GM23338 (cell line): ENCODE data around the gene ZBTB20. TPM values are rescaled to one million over a fixed set of nuclear protein-coding genes. Genes with fewer than 3 reads are reported as not detected.

Experiments used
- ATAC-seq: fragments of 200-7000 bp; cut with Tn5 transposase; 3 replicates; pipeline ENCODE4 v1.9.1; 2020
- DNase-seq: peaks from one replicate; pipeline ENCODE4 v3.0.0-alpha.2; 2015; ENCODE audit warnings: low spot score
- H2AFZ ChIP-seq: fragments of 200-600 bp; sonication (generic); 2 replicates; pipeline ENCODE4 v1.8.0; 2016; ENCODE audit warnings: antibody characterized with exemption, mild to moderate bottlenecking, moderate library complexity
- H3F3A ChIP-seq: fragments of 200-600 bp; sonication (generic); replicated peaks from 2 replicates; pipeline ENCODE4 v1.8.0; 2017; ENCODE audit warnings: antibody characterized with exemption, mixed run types, low read depth
- H3K27ac ChIP-seq: fragments of 200-600 bp; sonication (generic); 2 replicates; pipeline ENCODE4 v1.6.1; 2016; ENCODE audit warnings: low read depth
- H3K27me3 ChIP-seq: fragments of 200-600 bp; sonication (generic); 2 replicates; pipeline ENCODE4 v1.8.0; 2016; ENCODE audit warnings: mild to moderate bottlenecking, mixed run types, moderate library complexity; ENCODE audit not compliant: insufficient read depth
- H3K36me3 ChIP-seq: fragments of 200-600 bp; sonication (generic); 2 replicates; pipeline ENCODE4 v1.8.0; 2016; ENCODE audit warnings: mild to moderate bottlenecking; ENCODE audit not compliant: insufficient read depth
- H3K4me1 ChIP-seq: fragments of 200-600 bp; sonication (generic); 2 replicates; pipeline ENCODE4 v1.8.0; 2016; ENCODE audit warnings: mild to moderate bottlenecking, moderate library complexity; ENCODE audit not compliant: insufficient read depth
- H3K4me2 ChIP-seq: fragments of 200-600 bp; sonication (generic); 2 replicates; pipeline ENCODE4 v1.7.1; 2017; ENCODE audit warnings: mixed run types
- H3K4me3 ChIP-seq: fragments of 200-600 bp; sonication (generic); 2 replicates; pipeline ENCODE4 v1.6.1; 2016; ENCODE audit warnings: mixed run types
- H3K79me2 ChIP-seq: fragments of 200-600 bp; sonication (generic); replicated peaks from 2 replicates; pipeline ENCODE4 v1.8.0; 2017; ENCODE audit warnings: mild to moderate bottlenecking; ENCODE audit not compliant: insufficient read depth
- H3K9me2 ChIP-seq: fragments of 200-600 bp; sonication (generic); 2 replicates; pipeline ENCODE4 v1.8.0; 2017; ENCODE audit not compliant: insufficient read depth
- H4K20me1 ChIP-seq: fragments of 200-600 bp; sonication (generic); replicated peaks from 2 replicates; pipeline ENCODE4 v1.8.0; 2017; ENCODE audit warnings: mild to moderate bottlenecking; ENCODE audit not compliant: insufficient read depth
- H3K27ac Mint-ChIP-seq: 2 replicates; pipeline ENCODE4 v1.8.0; 2020; ENCODE audit warnings: inconsistent platforms, mild to moderate bottlenecking, moderate library complexity, mixed read lengths
- H3K27me3 Mint-ChIP-seq: 3 replicates; pipeline ENCODE4 v1.8.0; 2022; ENCODE audit warnings: low read depth, mild to moderate bottlenecking, moderate library complexity, mixed read lengths, inconsistent platforms; ENCODE audit not compliant: insufficient read depth, poor library complexity
- H3K36me3 Mint-ChIP-seq: 3 replicates; pipeline ENCODE4 v1.8.0; 2021; ENCODE audit warnings: low read depth, mild to moderate bottlenecking, inconsistent platforms, moderate library complexity, mixed read lengths
- H3K4me1 Mint-ChIP-seq: 3 replicates; pipeline ENCODE4 v1.8.0; 2020; ENCODE audit warnings: mild to moderate bottlenecking, inconsistent platforms, mixed read lengths
- H3K4me3 Mint-ChIP-seq: 3 replicates; pipeline ENCODE4 v1.8.0; 2021; ENCODE audit warnings: moderate library complexity, mild to moderate bottlenecking, inconsistent platforms, mixed read lengths
- H3K9me3 Mint-ChIP-seq: 3 replicates; pipeline ENCODE4 v1.8.0; 2020; ENCODE audit warnings: moderate library complexity, mild to moderate bottlenecking, inconsistent platforms, mixed read lengths
- CREB1 ChIP-seq: fragments of 250-450 bp; sonication (Bioruptor Pico); IDR thresholded peaks from 2 replicates; pipeline ENCODE4 v1.5.0; 2020; ENCODE audit warnings: low read depth, mild to moderate bottlenecking, moderate library complexity
- CTCF ChIP-seq, 2 experiments: fragments of 200-600 bp in 1 of 2; sonication (generic) in 1 of 2; conservative IDR thresholded peaks; 2 replicates each; pipeline versions ENCODE4 v1.5.1 to v1.6.1; 2016 to 2017; ENCODE audit warnings: antibody characterized with exemption in 2 of 2, low read depth in 2 of 2, mild to moderate bottlenecking in 2 of 2, moderate library complexity in 1 of 2
- EZH2 ChIP-seq: fragments of 200-600 bp; sonication (generic); IDR thresholded peaks from one replicate; pipeline ENCODE4 v1.8.0; 2017; ENCODE audit warnings: antibody characterized with exemption, mild to moderate bottlenecking, low read depth; ENCODE audit not compliant: unreplicated experiment
- EZH2phosphoT487 ChIP-seq: fragments of 200-600 bp; sonication (generic); IDR thresholded peaks from one replicate; pipeline ENCODE4 v1.8.1; 2018; ENCODE audit warnings: antibody characterized with exemption; ENCODE audit not compliant: unreplicated experiment
- JUNB ChIP-seq: IDR thresholded peaks from one replicate; pipeline ENCODE4 v1.6.1; 2016; ENCODE audit warnings: antibody characterized with exemption; ENCODE audit not compliant: unreplicated experiment
- NANOG ChIP-seq: IDR thresholded peaks from 2 replicates; pipeline ENCODE4 v1.6.1; 2016; ENCODE audit warnings: antibody characterized with exemption, borderline replicate concordance
- POLR2AphosphoS5 ChIP-seq: IDR thresholded peaks from 2 replicates; pipeline ENCODE4 v1.6.1; 2016; ENCODE audit warnings: antibody characterized with exemption, low read depth
- REST ChIP-seq: IDR thresholded peaks from one replicate; pipeline ENCODE4 v1.6.1; 2018; ENCODE audit warnings: antibody characterized with exemption; ENCODE audit not compliant: unreplicated experiment
- STAT1 ChIP-seq: IDR thresholded peaks from one replicate; pipeline ENCODE4 v1.6.1; 2016; ENCODE audit warnings: antibody characterized with exemption; ENCODE audit not compliant: unreplicated experiment
- ZNF114 ChIP-seq: fragments of 250-450 bp; sonication (Bioruptor Pico); IDR thresholded peaks from 2 replicates; pipeline ENCODE4 v1.5.0; 2020; ENCODE audit warnings: mild to moderate bottlenecking, moderate library complexity
- ZNF331 ChIP-seq: fragments of 250-450 bp; sonication (Bioruptor Pico); IDR thresholded peaks from 2 replicates; pipeline ENCODE4 v1.5.0; 2020; ENCODE audit warnings: low read depth, mild to moderate bottlenecking, moderate library complexity
- polyA plus RNA-seq: library from polyadenylated mRNA; unstranded; fragments of >200 nt; fragmentation: Nextera tagmentation; extraction: Ambion mirVana; gene quantifications from 2 replicates; pipeline ENCODE4 v1.2.1, GENCODE V29; 2016
- total RNA-seq: library from RNA; depleted of rRNA; stranded (reverse); fragments of >200 nt; shearing (Covaris generic); gene quantifications from 2 replicates; pipeline ENCODE4 v1.2.3, GENCODE V29; 2014
- TF ChIP-seq, protein P1 (sequence below): IDR thresholded peaks from 2 replicates; pipeline ENCODE4 v1.6.1; 2016; ENCODE audit warnings: antibody characterized with exemption
- TF ChIP-seq, protein P2 (sequence below): fragments of 250-450 bp; sonication (Bioruptor Pico); IDR thresholded peaks from 2 replicates; pipeline ENCODE4 v1.5.0; 2020; ENCODE audit warnings: mild to moderate bottlenecking, moderate library complexity

Gene ZBTB20
- total and polyA plus RNA-seq, 2 experiments from 2014 or later, result 2.0 to 3.3 TPM

GRCh38 chr3:114904633-114905032 is 242.5 kb downstream of the ZBTB20 start:
- no peaks in the 10 kb centered on the region for H3F3A ChIP-seq
- DNase-seq (no peak), ATAC-seq (no peak)
- H3K9me2 ChIP-seq, result no peaks in the 10 kb centered on the region
- H3K27ac ChIP-seq, result no peak overlapping the region
- peaks cover 8% of the 10 kb centered on the region for H3K27me3 Mint-ChIP-seq
- no peak overlapping the region for H2AFZ ChIP-seq
- H3K27ac Mint-ChIP-seq, result no peak overlapping the region
- no peaks in the 10 kb centered on the region for H3K36me3 ChIP-seq
- no peaks in the 10 kb centered on the region for H3K36me3 Mint-ChIP-seq
- H3K27me3 ChIP-seq, result peaks cover 17% of the 10 kb centered on the region; the same call in 1 of the 2 replicates
- TF ChIP-seq CTCF (conservative IDR thresholded peaks at IDR 0.05; ENCODE audit: low read depth in 2 of 2) (no peak), NANOG (no peak), EZH2 (no peak), REST (no peak), JUNB (no peak), ZNF331 (CRISPR knock-in tag) (no peak), CREB1 (CRISPR knock-in tag) (no peak), POLR2AphosphoS5 (no peak), STAT1 (no peak), EZH2phosphoT487 (no peak), ZNF114 (CRISPR knock-in tag) (no peak)
- TF ChIP-seq, protein P1, sequence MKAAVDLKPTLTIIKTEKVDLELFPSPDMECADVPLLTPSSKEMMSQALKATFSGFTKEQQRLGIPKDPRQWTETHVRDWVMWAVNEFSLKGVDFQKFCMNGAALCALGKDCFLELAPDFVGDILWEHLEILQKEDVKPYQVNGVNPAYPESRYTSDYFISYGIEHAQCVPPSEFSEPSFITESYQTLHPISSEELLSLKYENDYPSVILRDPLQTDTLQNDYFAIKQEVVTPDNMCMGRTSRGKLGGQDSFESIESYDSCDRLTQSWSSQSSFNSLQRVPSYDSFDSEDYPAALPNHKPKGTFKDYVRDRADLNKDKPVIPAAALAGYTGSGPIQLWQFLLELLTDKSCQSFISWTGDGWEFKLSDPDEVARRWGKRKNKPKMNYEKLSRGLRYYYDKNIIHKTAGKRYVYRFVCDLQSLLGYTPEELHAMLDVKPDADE, result no peak
- TF ChIP-seq, protein P2, sequence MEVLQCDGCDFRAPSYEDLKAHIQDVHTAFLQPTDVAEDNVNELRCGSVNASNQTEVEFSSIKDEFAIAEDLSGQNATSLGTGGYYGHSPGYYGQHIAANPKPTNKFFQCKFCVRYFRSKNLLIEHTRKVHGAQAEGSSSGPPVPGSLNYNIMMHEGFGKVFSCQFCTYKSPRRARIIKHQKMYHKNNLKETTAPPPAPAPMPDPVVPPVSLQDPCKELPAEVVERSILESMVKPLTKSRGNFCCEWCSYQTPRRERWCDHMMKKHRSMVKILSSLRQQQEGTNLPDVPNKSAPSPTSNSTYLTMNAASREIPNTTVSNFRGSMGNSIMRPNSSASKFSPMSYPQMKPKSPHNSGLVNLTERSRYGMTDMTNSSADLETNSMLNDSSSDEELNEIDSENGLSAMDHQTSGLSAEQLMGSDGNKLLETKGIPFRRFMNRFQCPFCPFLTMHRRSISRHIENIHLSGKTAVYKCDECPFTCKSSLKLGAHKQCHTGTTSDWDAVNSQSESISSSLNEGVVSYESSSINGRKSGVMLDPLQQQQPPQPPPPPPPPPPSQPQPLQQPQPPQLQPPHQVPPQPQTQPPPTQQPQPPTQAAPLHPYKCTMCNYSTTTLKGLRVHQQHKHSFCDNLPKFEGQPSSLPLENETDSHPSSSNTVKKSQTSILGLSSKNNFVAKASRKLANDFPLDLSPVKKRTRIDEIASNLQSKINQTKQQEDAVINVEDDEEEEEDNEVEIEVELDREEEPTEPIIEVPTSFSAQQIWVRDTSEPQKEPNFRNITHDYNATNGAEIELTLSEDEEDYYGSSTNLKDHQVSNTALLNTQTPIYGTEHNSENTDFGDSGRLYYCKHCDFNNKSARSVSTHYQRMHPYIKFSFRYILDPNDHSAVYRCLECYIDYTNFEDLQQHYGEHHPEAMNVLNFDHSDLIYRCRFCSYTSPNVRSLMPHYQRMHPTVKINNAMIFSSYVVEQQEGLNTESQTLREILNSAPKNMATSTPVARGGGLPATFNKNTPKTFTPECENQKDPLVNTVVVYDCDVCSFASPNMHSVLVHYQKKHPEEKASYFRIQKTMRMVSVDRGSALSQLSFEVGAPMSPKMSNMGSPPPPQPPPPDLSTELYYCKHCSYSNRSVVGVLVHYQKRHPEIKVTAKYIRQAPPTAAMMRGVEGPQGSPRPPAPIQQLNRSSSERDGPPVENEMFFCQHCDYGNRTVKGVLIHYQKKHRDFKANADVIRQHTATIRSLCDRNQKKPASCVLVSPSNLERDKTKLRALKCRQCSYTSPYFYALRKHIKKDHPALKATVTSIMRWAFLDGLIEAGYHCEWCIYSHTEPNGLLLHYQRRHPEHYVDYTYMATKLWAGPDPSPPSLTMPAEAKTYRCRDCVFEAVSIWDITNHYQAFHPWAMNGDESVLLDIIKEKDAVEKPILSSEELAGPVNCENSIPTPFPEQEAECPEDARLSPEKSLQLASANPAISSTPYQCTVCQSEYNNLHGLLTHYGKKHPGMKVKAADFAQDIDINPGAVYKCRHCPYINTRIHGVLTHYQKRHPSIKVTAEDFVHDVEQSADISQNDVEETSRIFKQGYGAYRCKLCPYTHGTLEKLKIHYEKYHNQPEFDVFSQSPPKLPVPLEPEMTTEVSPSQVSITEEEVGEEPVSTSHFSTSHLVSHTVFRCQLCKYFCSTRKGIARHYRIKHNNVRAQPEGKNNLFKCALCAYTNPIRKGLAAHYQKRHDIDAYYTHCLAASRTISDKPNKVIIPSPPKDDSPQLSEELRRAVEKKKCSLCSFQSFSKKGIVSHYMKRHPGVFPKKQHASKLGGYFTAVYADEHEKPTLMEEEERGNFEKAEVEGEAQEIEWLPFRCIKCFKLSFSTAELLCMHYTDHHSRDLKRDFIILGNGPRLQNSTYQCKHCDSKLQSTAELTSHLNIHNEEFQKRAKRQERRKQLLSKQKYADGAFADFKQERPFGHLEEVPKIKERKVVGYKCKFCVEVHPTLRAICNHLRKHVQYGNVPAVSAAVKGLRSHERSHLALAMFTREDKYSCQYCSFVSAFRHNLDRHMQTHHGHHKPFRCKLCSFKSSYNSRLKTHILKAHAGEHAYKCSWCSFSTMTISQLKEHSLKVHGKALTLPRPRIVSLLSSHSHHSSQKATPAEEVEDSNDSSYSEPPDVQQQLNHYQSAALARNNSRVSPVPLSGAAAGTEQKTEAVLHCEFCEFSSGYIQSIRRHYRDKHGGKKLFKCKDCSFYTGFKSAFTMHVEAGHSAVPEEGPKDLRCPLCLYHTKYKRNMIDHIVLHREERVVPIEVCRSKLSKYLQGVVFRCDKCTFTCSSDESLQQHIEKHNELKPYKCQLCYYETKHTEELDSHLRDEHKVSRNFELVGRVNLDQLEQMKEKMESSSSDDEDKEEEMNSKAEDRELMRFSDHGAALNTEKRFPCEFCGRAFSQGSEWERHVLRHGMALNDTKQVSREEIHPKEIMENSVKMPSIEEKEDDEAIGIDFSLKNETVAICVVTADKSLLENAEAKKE (CRISPR knock-in tag), result no peak
- H3K4me2 ChIP-seq, result no peak overlapping the region
- H3K79me2 ChIP-seq, result no peaks in the 10 kb centered on the region
- H3K4me3 Mint-ChIP-seq, result no peak overlapping the region
- H4K20me1 ChIP-seq, result no peaks in the 10 kb centered on the region
- peaks cover 12% of the 10 kb centered on the region for H3K4me1 Mint-ChIP-seq
- H3K4me1 ChIP-seq, result peaks cover 4% of the 10 kb centered on the region; the same call in 1 of the 2 replicates
- H3K9me3 Mint-ChIP-seq, result no peaks in the 10 kb centered on the region
- H3K4me3 ChIP-seq, result no peak overlapping the region
